ENCODE measurements around the gene NUDT16. TPM values are rescaled to one million over a fixed set of nuclear protein-coding genes. Genes with fewer than 3 reads are reported as not detected.

Gene NUDT16
- total and polyA plus RNA-seq, 12 donors: 26.7 to 44.1 (median 38.5) TPM

- ATAC-seq: no peak
Measured at GRCh38 chr3:131435000-131435399, 53.4 kb downstream of the NUDT16 start.

More at GRCh38 chr3:131435000-131435399, 53.4 kb downstream of the NUDT16 start:
- intact Hi-C loops (cut with DNase I): no loop called here
- no peak for DNase-seq
- Histone ChIP-seq H3K4me3 (no peak overlapping the region), H3K27me3 (no peaks in the 10 kb centered on the region), H3K27ac (no peak overlapping the region), H3K9me3 (peaks cover 0 to 9% (median 0%) of the 10 kb centered on the region in 11 donors), H3K36me3 (no peaks in the 10 kb centered on the region), H3K4me1 (no peaks in the 10 kb centered on the region)
- WGBS, 2 donors: 91 to 92% methylated on average over 1 of the region's 1 CpG
- TF ChIP-seq CTCF (IDR thresholded peaks at IDR 0.05): no peak

Other genes with a start within 250 kb of the NUDT16 start
- 10 to 100 TPM; 46.5 to 74.0 (median 51.2) TPM for gene MRPL3, start 121.2 kb downstream of the NUDT16 start, total RNA-seq
- 100 to 1,000 TPM in 1 of 2 donors, 10 to 100 TPM in 1; 46.7 to 102 TPM for gene MRPL3, start 121.2 kb downstream of the NUDT16 start, polyA plus RNA-seq

Measured in heart right ventricle (tissue), 16 donors.